Adrenal gland (tissue), 5 donors: Measurements from ENCODE around the gene FOXP4.

Experiments used
- POLR2A ChIP-seq, 2 donors: fragments of 450-650 bp; IDR thresholded peaks; one replicate each; pipeline ENCODE4 v1.6.1; 2017; ENCODE audit warnings: antibody characterized with exemption in 2 of 2, mild to moderate bottlenecking in 2 of 2, moderate library complexity in 1 of 2
- TF ChIP-seq, protein P1 (sequence below), 6 experiments: fragments of 450-650 bp in 4 of 6; fragments of 200-600 bp in 2 of 6; sonication (generic) in 1 of 6; IDR thresholded peaks; 1 replicate in 5 of 6; 2 replicates in 1 of 6; pipeline versions ENCODE4 v1.5.1 to v1.8.0; 2016 to 2021; ENCODE audit warnings: antibody characterized with exemption in 6 of 6, mild to moderate bottlenecking in 2 of 6, moderate library complexity in 1 of 6
- donor health status: DM: no; HTN: no; CAD: no.

GRCh38 chr6:41643899-41644269 lies 97.7 kb downstream of the FOXP4 start:
- TF ChIP-seq, protein P1, sequence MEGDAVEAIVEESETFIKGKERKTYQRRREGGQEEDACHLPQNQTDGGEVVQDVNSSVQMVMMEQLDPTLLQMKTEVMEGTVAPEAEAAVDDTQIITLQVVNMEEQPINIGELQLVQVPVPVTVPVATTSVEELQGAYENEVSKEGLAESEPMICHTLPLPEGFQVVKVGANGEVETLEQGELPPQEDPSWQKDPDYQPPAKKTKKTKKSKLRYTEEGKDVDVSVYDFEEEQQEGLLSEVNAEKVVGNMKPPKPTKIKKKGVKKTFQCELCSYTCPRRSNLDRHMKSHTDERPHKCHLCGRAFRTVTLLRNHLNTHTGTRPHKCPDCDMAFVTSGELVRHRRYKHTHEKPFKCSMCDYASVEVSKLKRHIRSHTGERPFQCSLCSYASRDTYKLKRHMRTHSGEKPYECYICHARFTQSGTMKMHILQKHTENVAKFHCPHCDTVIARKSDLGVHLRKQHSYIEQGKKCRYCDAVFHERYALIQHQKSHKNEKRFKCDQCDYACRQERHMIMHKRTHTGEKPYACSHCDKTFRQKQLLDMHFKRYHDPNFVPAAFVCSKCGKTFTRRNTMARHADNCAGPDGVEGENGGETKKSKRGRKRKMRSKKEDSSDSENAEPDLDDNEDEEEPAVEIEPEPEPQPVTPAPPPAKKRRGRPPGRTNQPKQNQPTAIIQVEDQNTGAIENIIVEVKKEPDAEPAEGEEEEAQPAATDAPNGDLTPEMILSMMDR (IDR thresholded peaks at IDR 0.05): no peak
- no peak for TF ChIP-seq POLR2A (IDR thresholded peaks at IDR 0.05)
